ENCODE data around the gene KAT7. TPM values are rescaled to one million over a fixed set of nuclear protein-coding genes. Genes with fewer than 3 reads are reported as not detected.

KAT7 gene
- total and polyA plus RNA-seq, 9 donors = 18.4 to 76.6 (median 62.8) TPM

Other genes starting within 250 kb of the KAT7 start
- 10 to 100 TPM in 4 of 7 donors, 1 to 10 TPM in 3; 1.2 to 26.0 (median 10.7) TPM for gene NXPH3, start 212.8 kb upstream of the KAT7 start, total RNA-seq
- 10 to 100 TPM in 1 of 2 donors, 1 to 10 TPM in 1; 7.1 to 16.6 TPM for gene NXPH3, start 212.8 kb upstream of the KAT7 start, polyA plus RNA-seq
- gene SPOP, start 110.6 kb upstream of the KAT7 start, total RNA-seq = 10 to 100 TPM; 47.9 to 87.3 (median 76.1) TPM
- 10 to 100 TPM; 44.5 to 75.4 TPM for gene SPOP, start 110.6 kb upstream of the KAT7 start, polyA plus RNA-seq
- 10 to 100 TPM; 22.9 to 53.3 (median 28.8) TPM for gene SLC35B1, start 80.7 kb upstream of the KAT7 start, total RNA-seq
- 10 to 100 TPM; 20.9 to 41.0 TPM for gene SLC35B1, start 80.7 kb upstream of the KAT7 start, polyA plus RNA-seq
- gene FAM117A, start 24.6 kb upstream of the KAT7 start, total RNA-seq = 10 to 100 TPM; 16.0 to 30.4 (median 19.0) TPM
- 10 to 100 TPM; 15.0 to 25.2 TPM for gene FAM117A, start 24.6 kb upstream of the KAT7 start, polyA plus RNA-seq
- gene TAC4, start 59.4 kb downstream of the KAT7 start, total RNA-seq = not detected
- not detected for gene TAC4, start 59.4 kb downstream of the KAT7 start, polyA plus RNA-seq
- under 1 TPM in 1 of 7 donors, not detected in 6; 0.10 TPM for gene DLX4, start 180.5 kb downstream of the KAT7 start, total RNA-seq
- gene DLX4, start 180.5 kb downstream of the KAT7 start, polyA plus RNA-seq = not detected
- gene DLX3, start 206.5 kb downstream of the KAT7 start, total RNA-seq = 1 to 10 TPM in 1 of 7 donors, under 1 TPM in 5, not detected in 1; 0.11 to 1.3 (median 0.41) TPM
- under 1 TPM; 0.10 to 0.23 TPM for gene DLX3, start 206.5 kb downstream of the KAT7 start, polyA plus RNA-seq

Measured in ovary (tissue), 9 donors.